Liver (tissue), 9 donors: ENCODE results near the gene NLRC5. TPM values are rescaled to one million over a fixed set of nuclear protein-coding genes. Genes with fewer than 3 reads are reported as not detected.

Experiments used
- DNase-seq: peaks from one replicate; pipeline ENCODE4 v3.0.0-alpha.2; 2017; ENCODE audit warnings: low spot score
- H3K27ac ChIP-seq, 2 donors: one replicate each; pipeline ENCODE4 v1.7.0; 2013; ENCODE audit warnings: inconsistent platforms in 2 of 2, low read length in 2 of 2, control low read depth in 1 of 2, low read depth in 1 of 2, mild to moderate bottlenecking in 1 of 2
- H3K27me3 ChIP-seq, 4 donors: one replicate each; pipeline versions ENCODE4 v1.6.1 to v1.7.0; 2013; ENCODE audit warnings: low read length in 3 of 4, inconsistent platforms in 1 of 4, mild to moderate bottlenecking in 1 of 4, moderate library complexity in 1 of 4; ENCODE audit not compliant: control insufficient read depth in 4 of 4, insufficient read depth in 4 of 4
- H3K36me3 ChIP-seq, 4 donors: one replicate each; pipeline versions ENCODE4 v1.6.1 to v1.7.0; 2013; ENCODE audit warnings: low read length in 3 of 4, mild to moderate bottlenecking in 3 of 4, low read depth in 1 of 4, moderate library complexity in 1 of 4; ENCODE audit not compliant: control insufficient read depth in 4 of 4, insufficient read depth in 3 of 4
- H3K4me1 ChIP-seq, 4 donors: one replicate each; pipeline versions ENCODE4 v1.6.1 to v1.7.0; 2013; ENCODE audit warnings: low read length in 3 of 4, mild to moderate bottlenecking in 3 of 4, moderate library complexity in 1 of 4; ENCODE audit not compliant: control insufficient read depth in 4 of 4, insufficient read depth in 4 of 4
- H3K4me3 ChIP-seq, 3 donors: one replicate each; pipeline versions ENCODE4 v1.6.1 to v1.7.0; 2013; ENCODE audit warnings: low read length in 3 of 3, control low read depth in 1 of 3, low read depth in 1 of 3, mild to moderate bottlenecking in 1 of 3
- H3K9ac ChIP-seq, 2 donors: one replicate each; pipeline ENCODE4 v1.7.0; 2013; ENCODE audit warnings: low read length in 2 of 2, mild to moderate bottlenecking in 2 of 2, moderate library complexity in 2 of 2, control low read depth in 1 of 2, low read depth in 1 of 2
- H3K9me3 ChIP-seq, 4 donors: one replicate each; pipeline versions ENCODE4 v1.6.1 to v1.7.0; 2013; ENCODE audit warnings: low read length in 3 of 4; ENCODE audit not compliant: control insufficient read depth in 4 of 4
- ATF3 ChIP-seq: IDR thresholded peaks from 2 replicates; pipeline ENCODE4 v1.6.1; 2016; ENCODE audit warnings: antibody characterized with exemption
- CTCF ChIP-seq: fragments of 150-350 bp; IDR thresholded peaks from 2 replicates; pipeline ENCODE4 v1.5.1; 2017; ENCODE audit warnings: improper control_type of control experiment, low read depth, low read length; ENCODE audit not compliant: missing input control
- EGR1 ChIP-seq, 2 donors: IDR thresholded peaks; 2 replicates each; pipeline ENCODE4 v1.6.1; 2016 to 2018; ENCODE audit warnings: antibody characterized with exemption in 2 of 2, low read depth in 2 of 2
- FOXA1 ChIP-seq: IDR thresholded peaks from 2 replicates; pipeline ENCODE4 v1.6.1; 2016; ENCODE audit warnings: antibody characterized with exemption
- FOXA2 ChIP-seq: IDR thresholded peaks from 2 replicates; pipeline ENCODE4 v1.6.1; 2016; ENCODE audit warnings: antibody characterized with exemption
- GABPA ChIP-seq, 2 donors: IDR thresholded peaks in 1 of 2; conservative IDR thresholded peaks in 1 of 2; 2 replicates each; pipeline ENCODE4 v1.6.1; 2016; ENCODE audit warnings: antibody characterized with exemption in 2 of 2, mild to moderate bottlenecking in 1 of 2, moderate library complexity in 1 of 2
- HNF4A ChIP-seq, 2 donors: conservative IDR thresholded peaks; 2 replicates each; pipeline ENCODE4 v1.6.1; 2016; ENCODE audit warnings: antibody characterized with exemption in 2 of 2, mild to moderate bottlenecking in 2 of 2
- HNF4G ChIP-seq: IDR thresholded peaks from 2 replicates; pipeline ENCODE4 v1.6.1; 2016; ENCODE audit warnings: antibody characterized with exemption
- JUND ChIP-seq, 2 donors: IDR thresholded peaks; 2 replicates each; pipeline ENCODE4 v1.6.1; 2016; ENCODE audit warnings: antibody characterized with exemption in 2 of 2
- MAX ChIP-seq: IDR thresholded peaks from 2 replicates; pipeline ENCODE4 v1.6.1; 2016; ENCODE audit warnings: antibody characterized with exemption
- NR2F2 ChIP-seq: IDR thresholded peaks from 2 replicates; pipeline ENCODE4 v1.6.1; 2016; ENCODE audit warnings: antibody characterized with exemption
- RAD21 ChIP-seq, 2 donors: IDR thresholded peaks; 2 replicates each; pipeline ENCODE4 v1.6.1; 2016; ENCODE audit warnings: antibody characterized with exemption in 2 of 2, mild to moderate bottlenecking in 2 of 2
- REST ChIP-seq: IDR thresholded peaks from 2 replicates; pipeline ENCODE4 v1.6.1; 2016; ENCODE audit warnings: antibody characterized with exemption, mild to moderate bottlenecking
- RXRA ChIP-seq, 2 donors: IDR thresholded peaks; 2 replicates each; pipeline ENCODE4 v1.6.1; 2017 to 2018; ENCODE audit warnings: antibody characterized with exemption in 2 of 2, mild to moderate bottlenecking in 1 of 2
- SP1 ChIP-seq: IDR thresholded peaks from 2 replicates; pipeline ENCODE4 v1.6.1; 2018; ENCODE audit warnings: antibody characterized with exemption, mild to moderate bottlenecking
- TAF1 ChIP-seq: conservative IDR thresholded peaks from 2 replicates; pipeline ENCODE4 v1.6.1; 2016; ENCODE audit warnings: antibody characterized with exemption, mild to moderate bottlenecking
- YY1 ChIP-seq: IDR thresholded peaks from 2 replicates; pipeline ENCODE4 v1.6.1; 2016; ENCODE audit warnings: antibody characterized with exemption, mild to moderate bottlenecking
- WGBS: extraction: QIAGEN DNeasy Blood & Tissue Kit; methylation state at CpG from one replicate; pipeline ENCODE4 v1.1.7; 2013; 5-methylcytosine and 5-hydroxymethylcytosine counted together
- polyA plus RNA-seq, 2 donors: library from polyadenylated mRNA; stranded (reverse) in 1 of 2; unstranded in 1 of 2; fragments of 200-250 nt in 1 of 2; fragments of >200 nt in 1 of 2; fragmentation: Nextera tagmentation in 1 of 2; extraction: Ambion mirVana in 1 of 2; gene quantifications; one replicate each; pipeline versions ENCODE4 v1.2.1 to v1.2.3, GENCODE V29; 2013 to 2015
- total RNA-seq, 2 donors: library from RNA; depleted of rRNA; stranded (reverse); fragments of >200 nt; gene quantifications; one replicate each; pipeline ENCODE4 v1.2.3, GENCODE V29; 2014
- TF ChIP-seq, protein P1 (sequence below): IDR thresholded peaks from 2 replicates; pipeline ENCODE4 v1.6.1; 2016; ENCODE audit warnings: antibody characterized with exemption
- donor health status: healthy.
- donor health status: healthy.
- donor health status: healthy.
- donor health status: healthy.
- donor health status: healthy.

NLRC5 gene
- total and polyA plus RNA-seq, 4 donors: 4.7 to 23.3 (median 8.8) TPM

DNA sequence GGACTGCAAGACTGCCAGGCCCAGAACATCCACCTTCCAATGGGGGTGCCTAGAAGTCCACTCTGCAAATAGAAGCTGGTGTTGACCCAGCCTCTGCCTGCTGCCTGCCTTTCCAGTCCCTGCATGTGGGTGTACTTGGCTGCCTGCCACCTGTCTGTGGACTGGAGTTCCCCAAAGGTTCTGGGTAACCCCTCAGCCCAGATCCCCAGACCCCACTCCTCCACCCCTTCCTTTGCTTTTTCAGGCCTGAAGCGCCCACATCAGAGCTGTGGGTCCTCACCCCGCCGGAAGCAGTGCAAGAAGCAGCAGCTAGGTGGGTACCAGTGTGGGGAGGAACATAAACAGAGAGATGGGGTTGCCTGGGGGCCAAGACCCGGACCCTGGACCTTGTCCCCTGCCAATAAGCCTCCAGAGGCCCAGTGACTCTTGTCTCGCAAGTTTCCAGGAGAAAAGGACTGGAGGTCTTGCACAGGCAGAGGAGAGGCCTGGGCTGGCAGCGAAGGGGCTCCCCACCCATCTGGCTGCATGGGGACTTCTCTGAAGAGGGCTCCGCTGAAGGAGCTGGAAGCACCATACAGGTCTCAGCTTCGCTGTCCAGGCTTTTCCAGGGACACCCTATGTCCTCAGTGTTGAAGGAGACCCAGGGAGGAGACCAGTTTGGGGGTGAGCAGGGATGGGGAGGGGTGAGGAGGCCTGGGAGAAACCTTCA lies 34.3 kb downstream of the NLRC5 start:
- 93% methylated on average over 8 of the region's 8 CpGs for WGBS
- H3K36me3 ChIP-seq: peaks cover 10 to 13% (median 12%) of the 10 kb centered on the region in 4 donors
- H3K27me3 ChIP-seq: no peaks in the 10 kb centered on the region
- H3K4me1 ChIP-seq: no peaks in the 10 kb centered on the region
- H3K9me3 ChIP-seq: no peaks in the 10 kb centered on the region
- no peak overlapping the region for H3K4me3 ChIP-seq
- no peak overlapping the region for H3K9ac ChIP-seq
- H3K27ac ChIP-seq: no peak overlapping the region
- DNase-seq: no peak
- no peak for TF ChIP-seq ATF3
- TF ChIP-seq HNF4G: no peak
- no peak for TF ChIP-seq YY1
- TF ChIP-seq EGR1 (IDR thresholded peaks at IDR 0.05; ENCODE audit: low read depth in 2 of 2): no peak
- no peak for TF ChIP-seq SP1
- no peak for TF ChIP-seq HNF4A (conservative IDR thresholded peaks at IDR 0.05)
- TF ChIP-seq RAD21 (IDR thresholded peaks at IDR 0.05): no peak
- TF ChIP-seq FOXA1: no peak
- TF ChIP-seq, protein P1, sequence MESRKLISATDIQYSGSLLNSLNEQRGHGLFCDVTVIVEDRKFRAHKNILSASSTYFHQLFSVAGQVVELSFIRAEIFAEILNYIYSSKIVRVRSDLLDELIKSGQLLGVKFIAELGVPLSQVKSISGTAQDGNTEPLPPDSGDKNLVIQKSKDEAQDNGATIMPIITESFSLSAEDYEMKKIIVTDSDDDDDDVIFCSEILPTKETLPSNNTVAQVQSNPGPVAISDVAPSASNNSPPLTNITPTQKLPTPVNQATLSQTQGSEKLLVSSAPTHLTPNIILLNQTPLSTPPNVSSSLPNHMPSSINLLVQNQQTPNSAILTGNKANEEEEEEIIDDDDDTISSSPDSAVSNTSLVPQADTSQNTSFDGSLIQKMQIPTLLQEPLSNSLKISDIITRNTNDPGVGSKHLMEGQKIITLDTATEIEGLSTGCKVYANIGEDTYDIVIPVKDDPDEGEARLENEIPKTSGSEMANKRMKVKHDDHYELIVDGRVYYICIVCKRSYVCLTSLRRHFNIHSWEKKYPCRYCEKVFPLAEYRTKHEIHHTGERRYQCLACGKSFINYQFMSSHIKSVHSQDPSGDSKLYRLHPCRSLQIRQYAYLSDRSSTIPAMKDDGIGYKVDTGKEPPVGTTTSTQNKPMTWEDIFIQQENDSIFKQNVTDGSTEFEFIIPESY: no peak
- TF ChIP-seq CTCF: no peak
- no peak for TF ChIP-seq MAX

GRCh38 chr16:57024894-57025680 lies 35.7 kb downstream of the NLRC5 start:
- Histone ChIP-seq H3K4me1 (no peaks in the 10 kb centered on the region), H3K9ac (no peak overlapping the region), H3K27me3 (no peaks in the 10 kb centered on the region), H3K27ac (no peak overlapping the region), H3K4me3 (no peak overlapping the region), H3K36me3 (peaks cover 7 to 10% (median 9%) of the 10 kb centered on the region in 4 donors), H3K9me3 (no peaks in the 10 kb centered on the region)
- DNase-seq: no peak
- 94% methylated on average over 19 of the region's 19 CpGs for whole genome bisulfite sequencing
- no peak for TF ChIP-seq HNF4G
- TF ChIP-seq FOXA1: no peak
- no peak for TF ChIP-seq HNF4A (conservative IDR thresholded peaks at IDR 0.05)
- no peak for TF ChIP-seq GABPA (IDR thresholded peaks at IDR 0.05 in 1 of 2, conservative IDR thresholded peaks at IDR 0.05 in 1 of 2)
- TF ChIP-seq REST: no peak
- TF ChIP-seq NR2F2: no peak
- TF ChIP-seq EGR1 (IDR thresholded peaks at IDR 0.05; ENCODE audit: low read depth in 2 of 2): no peak
- TF ChIP-seq YY1: no peak
- no peak for TF ChIP-seq FOXA2
- TF ChIP-seq MAX: no peak
- TF ChIP-seq CTCF: no peak
- no peak for TF ChIP-seq RXRA (IDR thresholded peaks at IDR 0.05)
- no peak for TF ChIP-seq TAF1
- no peak for TF ChIP-seq RAD21 (IDR thresholded peaks at IDR 0.05)
- TF ChIP-seq JUND (IDR thresholded peaks at IDR 0.05): no peak
- no peak for TF ChIP-seq ATF3
